WTC11 (cell line): ENCODE measurements around the gene SPRYD3.

Experiments
- ATF3 ChIP-seq: sonication (generic); formaldehyde crosslinking; conservative IDR thresholded peaks from 2 replicates; pipeline ENCODE4 v1.8.1; 2022; ENCODE audit warnings: mild to moderate bottlenecking, missing genetic modification reagents
- ATF6 ChIP-seq: sonication (generic); formaldehyde crosslinking; IDR thresholded peaks from 2 replicates; pipeline ENCODE4 v1.8.1; 2023; ENCODE audit warnings: mild to moderate bottlenecking, missing genetic modification reagents
- CTCF ChIP-seq: fragments of 200-600 bp; IDR thresholded peaks from 2 replicates; pipeline ENCODE4 v1.8.0; 2022; ENCODE audit warnings: antibody characterized with exemption
- MAX ChIP-seq: sonication (generic); formaldehyde crosslinking; IDR thresholded peaks from 2 replicates; pipeline ENCODE4 v1.8.0; 2022; ENCODE audit warnings: mild to moderate bottlenecking, missing genetic modification reagents
- SMAD4 ChIP-seq: sonication (generic); formaldehyde crosslinking; IDR thresholded peaks from 2 replicates; pipeline ENCODE4 v1.8.0; 2022; ENCODE audit warnings: mild to moderate bottlenecking, missing genetic modification reagents
- SP1 ChIP-seq: sonication (generic); formaldehyde crosslinking; conservative IDR thresholded peaks from 2 replicates; pipeline ENCODE4 v1.8.1; 2022; ENCODE audit warnings: missing genetic modification reagents
- TCF7 ChIP-seq: sonication (generic); formaldehyde crosslinking; IDR thresholded peaks from 2 replicates; pipeline ENCODE4 v1.8.0; 2022; ENCODE audit warnings: mild to moderate bottlenecking, low read depth, missing genetic modification reagents, moderate library complexity
- USF1 ChIP-seq: sonication (generic); formaldehyde crosslinking; IDR thresholded peaks from 2 replicates; pipeline ENCODE4 v1.8.0; 2022; ENCODE audit warnings: mild to moderate bottlenecking, missing genetic modification reagents
- ZNF121 ChIP-seq: sonication (generic); formaldehyde crosslinking; IDR thresholded peaks from 2 replicates; pipeline ENCODE4 v1.8.0; 2023; ENCODE audit warnings: missing genetic modification reagents
- ZNF281 ChIP-seq: sonication (generic); formaldehyde crosslinking; IDR thresholded peaks from 2 replicates; pipeline ENCODE4 v1.8.0; 2023; ENCODE audit warnings: mild to moderate bottlenecking, missing genetic modification reagents
- ZNF671 ChIP-seq: fragments of 250-450 bp; sonication (Bioruptor Pico); IDR thresholded peaks from 2 replicates; pipeline ENCODE4 v1.8.0; 2021; ENCODE audit warnings: mild to moderate bottlenecking

GRCh38 chr12:53065975-53066931 is 12.9 kb downstream of the SPRYD3 start:
- no peak for TF ChIP-seq ZNF671 (CRISPR knock-in tag)
- no peak for TF ChIP-seq USF1
- peak; percentile 96 for TF ChIP-seq CTCF
- no peak for TF ChIP-seq ATF6
- TF ChIP-seq MAX (CRISPR knock-in tag) = no peak
- no peak for TF ChIP-seq ZNF121 (CRISPR knock-in tag)
- no peak for TF ChIP-seq SMAD4 (CRISPR knock-in tag)
- no peak for TF ChIP-seq SP1 (CRISPR knock-in tag)
- TF ChIP-seq ATF3 (CRISPR knock-in tag) = no peak
- TF ChIP-seq TCF7 (CRISPR knock-in tag) = no peak
- TF ChIP-seq ZNF281 (CRISPR knock-in tag) = no peak
